HG03575 (cell line): Measurements from ENCODE around the gene THOC3.
"Not testable (repeated sequence)": the region's sequence is repeated elsewhere in the genome, so short reads cannot be mapped to it uniquely, and the experiment has no call there.

ENCODE experiments used
- ATAC-seq: cut with Tn5 transposase; IDR thresholded peaks from one replicate; pipeline ENCODE4 v1.9.1; 2021; ENCODE audit not compliant: unreplicated experiment, insufficient number of reproducible peaks, low FRiP score; ENCODE audit errors: extremely low read depth

THOC3 gene, protein sequence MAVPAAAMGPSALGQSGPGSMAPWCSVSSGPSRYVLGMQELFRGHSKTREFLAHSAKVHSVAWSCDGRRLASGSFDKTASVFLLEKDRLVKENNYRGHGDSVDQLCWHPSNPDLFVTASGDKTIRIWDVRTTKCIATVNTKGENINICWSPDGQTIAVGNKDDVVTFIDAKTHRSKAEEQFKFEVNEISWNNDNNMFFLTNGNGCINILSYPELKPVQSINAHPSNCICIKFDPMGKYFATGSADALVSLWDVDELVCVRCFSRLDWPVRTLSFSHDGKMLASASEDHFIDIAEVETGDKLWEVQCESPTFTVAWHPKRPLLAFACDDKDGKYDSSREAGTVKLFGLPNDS

DNA sequence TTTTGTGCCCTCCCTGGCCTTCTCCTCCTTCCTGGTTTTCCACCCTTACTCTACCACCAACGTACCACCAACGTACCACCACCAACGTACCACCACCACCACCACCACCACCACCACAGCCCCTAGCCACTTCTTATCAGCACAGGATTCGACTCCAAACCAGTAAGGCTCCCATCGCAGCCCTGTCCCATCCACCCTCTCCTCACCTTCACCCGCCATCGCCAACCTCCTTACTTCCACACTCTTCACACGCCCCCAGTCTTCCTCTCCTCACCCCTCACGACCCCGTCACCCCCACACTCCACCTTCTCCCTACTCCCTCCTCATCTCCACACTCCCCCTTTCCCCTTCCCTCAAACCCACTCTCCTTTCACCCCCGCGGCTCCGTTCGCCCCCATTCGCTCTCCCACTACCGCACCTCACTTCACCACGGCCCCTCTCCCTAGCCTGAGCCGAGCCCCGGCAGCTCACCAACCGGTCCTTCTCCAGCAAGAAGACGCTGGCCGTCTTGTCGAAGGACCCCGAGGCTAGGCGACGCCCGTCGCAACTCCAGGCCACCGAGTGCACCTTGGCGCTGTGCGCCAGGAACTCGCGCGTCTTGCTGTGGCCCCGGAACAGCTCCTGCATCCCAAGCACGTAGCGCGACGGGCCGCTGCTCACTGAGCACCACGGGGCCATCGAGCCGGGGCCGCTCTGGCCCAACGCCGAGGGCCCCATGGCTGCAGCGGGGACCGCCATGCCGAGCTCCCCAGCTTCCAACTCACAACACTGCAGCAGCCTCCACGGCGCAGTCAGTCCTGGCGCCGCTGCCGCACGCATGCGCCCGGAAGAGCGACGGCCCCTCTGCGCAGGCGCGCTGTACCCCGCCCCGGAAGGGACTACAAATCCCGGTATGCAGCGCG is at the start of gene THOC3:
Gene THOC3 (minus strand): TSS at position 845 of the 902 bp plus-strand sequence. CDS start 107 bp downstream, at position 738.
- ATAC-seq, result peak; percentile 97

DNA sequence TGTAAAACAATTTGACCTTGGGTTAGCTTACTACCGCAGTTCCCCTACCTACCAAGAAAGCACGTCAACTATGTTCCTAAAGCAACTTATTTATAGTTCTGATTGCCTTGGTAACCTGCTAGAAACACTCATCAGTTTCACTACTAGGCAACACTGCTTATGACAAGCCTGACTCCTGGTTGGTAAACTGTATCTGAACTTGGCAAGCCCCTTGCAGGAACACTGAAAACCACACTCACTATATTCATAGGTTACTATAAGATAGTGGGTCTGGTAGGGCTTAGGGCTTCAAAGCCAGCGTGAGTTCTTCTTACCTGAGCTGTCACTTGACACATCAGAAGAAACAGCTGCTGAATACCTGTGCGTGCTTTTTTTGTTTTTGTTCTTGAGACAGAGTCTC is 49.2 kb upstream of the THOC3 start:
- ATAC-seq, result not testable (repeated sequence)

- not testable (repeated sequence) for ATAC-seq
These were observed 46.2 kb upstream of the THOC3 start for GRCh38 chr5:176014360-176014759.

DNA sequence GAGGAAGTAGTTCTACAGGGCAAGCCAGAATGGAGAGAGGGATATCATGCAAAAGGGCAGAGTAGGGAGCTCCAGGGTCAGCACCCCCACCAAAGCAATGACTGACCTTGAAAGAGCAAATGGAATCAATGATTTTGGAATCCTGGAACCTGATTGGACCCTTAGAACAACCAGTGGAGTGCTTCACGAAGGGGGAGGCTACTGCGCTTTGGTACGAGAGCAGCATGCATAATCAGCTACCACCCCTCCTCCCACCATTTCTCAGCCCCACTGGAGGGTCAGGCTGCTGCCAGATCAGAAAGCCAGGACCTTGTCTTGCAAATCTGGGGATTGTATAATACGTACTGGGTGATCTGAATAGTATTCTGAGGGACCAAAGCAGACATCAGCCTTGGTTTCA is 43.0 kb upstream of the THOC3 start:
- not testable (repeated sequence) for ATAC-seq

DNA sequence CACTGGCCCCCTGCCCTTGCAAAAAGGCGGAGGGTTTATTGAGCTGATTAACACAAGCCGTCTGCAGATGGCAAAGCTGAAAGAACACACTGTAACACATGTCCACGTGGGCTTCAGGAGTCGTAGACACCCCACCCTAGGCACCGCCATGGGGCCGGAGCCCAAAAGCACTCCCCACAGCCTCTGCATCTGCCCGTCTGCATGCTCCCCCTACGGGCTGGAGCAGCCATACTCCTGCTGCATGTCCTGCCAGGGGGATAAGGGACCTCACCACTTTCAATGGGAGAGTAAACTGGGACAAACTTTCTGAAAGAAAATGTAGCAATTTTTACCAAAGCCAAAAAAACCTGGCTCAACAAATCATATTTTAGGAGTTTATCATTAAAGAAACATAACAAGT is 42.1 kb upstream of the THOC3 start:
- ATAC-seq, result not testable (repeated sequence)

DNA sequence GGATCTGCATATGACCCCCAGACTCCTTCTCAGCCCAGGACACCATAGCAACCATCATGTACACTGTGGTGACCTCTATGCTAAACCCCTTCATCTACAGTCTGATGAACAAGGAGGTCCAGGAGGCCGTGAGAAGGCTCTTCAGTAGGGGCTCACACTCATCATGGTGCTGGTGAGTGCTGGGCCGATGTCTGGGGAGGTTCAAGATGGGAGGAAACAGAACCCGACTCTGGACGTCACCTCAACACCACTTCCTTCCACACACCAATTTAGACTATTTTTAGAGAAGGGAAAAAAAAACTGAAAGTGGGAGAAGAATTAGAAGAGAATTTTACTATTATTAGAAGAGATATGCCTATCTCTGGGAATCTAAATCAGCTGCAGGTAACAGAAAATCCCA is 39.1 kb upstream of the THOC3 start:
- ATAC-seq, result not testable (repeated sequence)

DNA sequence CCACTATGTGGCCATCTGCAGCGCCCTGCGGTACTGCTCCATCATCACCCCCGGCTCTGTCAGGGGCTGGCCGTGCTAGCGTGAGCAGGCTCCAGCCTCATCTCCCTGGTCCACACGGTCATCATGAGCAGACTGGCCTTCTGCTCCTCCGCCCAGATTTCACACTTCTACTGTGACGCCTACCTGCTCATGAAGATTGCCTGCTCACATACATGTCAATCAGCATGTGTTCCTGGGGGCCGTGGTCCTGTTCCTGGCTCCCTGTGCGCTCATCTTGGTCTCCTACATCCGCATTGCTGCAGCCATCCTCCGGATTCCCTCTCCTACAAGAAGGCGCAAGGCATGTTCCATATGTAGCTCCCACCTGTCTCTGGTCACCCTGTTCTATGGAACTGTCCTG is 38.7 kb upstream of the THOC3 start:
- ATAC-seq, result not testable (repeated sequence)

GRCh38 chr5:175997979-175998378 is 29.9 kb upstream of the THOC3 start:
- ATAC-seq, result not testable (repeated sequence)

- ATAC-seq, result not testable (repeated sequence)
These were observed 29.4 kb upstream of the THOC3 start for GRCh38 chr5:175997495-175997894.

DNA sequence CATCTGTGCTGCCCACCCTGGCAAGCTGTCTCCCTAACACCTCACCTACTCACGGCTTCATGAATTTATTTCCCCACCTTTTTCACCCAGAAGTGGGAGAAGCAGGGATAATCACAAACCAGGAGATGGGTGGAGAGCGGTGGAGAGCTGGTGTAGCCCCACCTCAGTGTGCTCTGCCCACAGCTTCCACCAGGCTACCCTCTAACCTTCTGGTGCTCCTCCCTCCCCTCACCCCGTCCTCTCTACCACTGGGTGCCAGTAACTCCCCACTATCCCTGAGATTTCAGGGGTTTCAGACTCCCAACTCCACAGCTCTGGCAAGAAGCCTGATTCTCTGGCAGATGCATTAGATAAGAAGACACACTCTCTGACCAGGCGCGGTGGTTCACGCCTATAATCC is 28.7 kb upstream of the THOC3 start:
- ATAC-seq, result not testable (repeated sequence)

GRCh38 chr5:175995506-175995905 is 27.4 kb upstream of the THOC3 start:
- ATAC-seq, result not testable (repeated sequence)

DNA sequence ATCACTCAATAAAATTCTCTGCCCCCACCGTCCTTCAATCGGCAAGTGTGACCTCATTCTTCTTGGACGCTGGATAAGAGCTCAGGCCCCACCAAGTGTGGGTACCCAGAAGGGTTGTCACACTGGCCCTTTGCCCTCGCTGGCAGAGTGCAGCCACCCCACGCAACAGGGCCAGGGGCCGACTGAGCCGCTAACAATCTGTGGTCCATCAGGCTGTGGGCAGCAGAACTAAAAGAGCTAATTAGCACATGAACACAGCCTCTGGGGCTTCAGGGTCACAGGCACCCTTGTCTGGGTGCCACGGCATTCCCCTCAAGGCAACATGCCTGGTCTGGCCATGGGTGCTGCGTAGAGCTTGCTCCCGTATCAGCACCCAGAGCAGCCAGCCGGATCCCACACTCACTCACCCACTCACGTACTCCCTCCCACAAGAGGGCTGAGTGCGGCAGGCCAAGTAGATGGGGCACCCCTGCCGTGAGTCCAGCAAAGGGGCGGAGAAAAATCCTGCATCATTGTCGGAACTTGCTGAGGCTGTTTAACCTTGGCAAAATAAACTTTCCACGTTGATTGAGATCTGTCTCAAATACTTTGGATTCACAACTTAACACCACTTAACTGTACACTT is 11.4 kb upstream of the THOC3 start:
- not testable (repeated sequence) for ATAC-seq

GRCh38 chr5:175968381-175968780 is 266 bp upstream of the THOC3 start:
- peak; percentile 20 for ATAC-seq

- ATAC-seq, result not testable (repeated sequence)
These were observed 5.8 kb downstream of the THOC3 start for GRCh38 chr5:175962329-175962728.

DNA sequence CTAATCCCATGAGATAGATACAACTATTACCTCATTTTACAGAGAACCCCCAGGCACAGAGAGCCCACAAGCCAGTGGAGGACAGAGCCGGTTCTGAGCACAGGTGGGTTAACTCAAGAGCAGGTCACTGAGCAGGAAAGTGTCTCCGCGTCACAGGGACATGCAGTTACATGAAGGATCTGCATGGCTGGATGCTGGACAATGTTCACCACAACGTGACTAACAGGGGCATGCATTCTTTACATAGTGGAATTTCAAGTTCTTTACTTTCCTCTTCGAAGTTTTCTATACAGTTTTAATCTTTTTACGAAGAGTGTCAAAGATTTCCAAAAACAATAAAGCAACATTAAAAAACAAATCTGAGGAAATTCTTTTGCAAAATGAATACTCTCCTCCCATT is 7.9 kb downstream of the THOC3 start:
- not testable (repeated sequence) for ATAC-seq

DNA sequence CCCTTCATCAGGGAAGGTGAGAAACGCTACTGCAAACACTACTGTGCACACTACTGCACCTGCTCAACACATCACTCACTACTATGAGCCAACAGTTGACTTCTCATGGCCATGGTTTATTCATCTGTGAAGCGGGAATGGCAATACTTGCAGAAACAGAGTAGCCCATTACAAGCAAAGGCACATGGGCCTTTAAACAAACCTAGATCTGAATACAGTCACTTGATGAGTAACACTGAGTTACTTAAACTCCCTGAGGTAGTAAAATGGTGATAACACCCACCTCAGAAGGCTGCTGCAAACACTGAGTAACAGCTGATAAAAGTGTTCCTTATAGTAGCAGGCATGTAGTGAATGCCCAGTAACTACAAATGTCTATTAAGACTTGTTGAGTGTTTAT is 9.6 kb downstream of the THOC3 start:
- ATAC-seq, result not testable (repeated sequence)

DNA sequence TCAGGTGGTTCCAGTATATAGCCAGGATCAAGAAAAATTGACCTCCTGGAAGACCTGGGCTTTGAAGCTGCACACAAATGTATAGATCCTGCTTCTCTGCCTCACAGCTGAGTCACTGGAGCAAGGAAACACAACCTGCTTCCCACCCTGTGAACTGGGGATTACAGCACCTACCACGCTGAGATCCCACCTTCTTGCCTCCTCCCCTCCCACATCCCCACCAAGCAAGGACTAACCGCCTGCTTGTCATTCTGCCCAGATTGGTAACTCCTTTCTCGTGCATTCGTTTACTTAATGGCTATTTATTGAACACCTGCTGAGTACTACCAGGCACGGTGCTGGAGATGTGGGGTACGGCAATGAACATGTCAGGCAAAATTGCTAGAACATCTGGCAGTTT is 14.0 kb downstream of the THOC3 start:
- not testable (repeated sequence) for ATAC-seq

GRCh38 chr5:175952810-175953209 is 15.3 kb downstream of the THOC3 start:
- not testable (repeated sequence) for ATAC-seq

DNA sequence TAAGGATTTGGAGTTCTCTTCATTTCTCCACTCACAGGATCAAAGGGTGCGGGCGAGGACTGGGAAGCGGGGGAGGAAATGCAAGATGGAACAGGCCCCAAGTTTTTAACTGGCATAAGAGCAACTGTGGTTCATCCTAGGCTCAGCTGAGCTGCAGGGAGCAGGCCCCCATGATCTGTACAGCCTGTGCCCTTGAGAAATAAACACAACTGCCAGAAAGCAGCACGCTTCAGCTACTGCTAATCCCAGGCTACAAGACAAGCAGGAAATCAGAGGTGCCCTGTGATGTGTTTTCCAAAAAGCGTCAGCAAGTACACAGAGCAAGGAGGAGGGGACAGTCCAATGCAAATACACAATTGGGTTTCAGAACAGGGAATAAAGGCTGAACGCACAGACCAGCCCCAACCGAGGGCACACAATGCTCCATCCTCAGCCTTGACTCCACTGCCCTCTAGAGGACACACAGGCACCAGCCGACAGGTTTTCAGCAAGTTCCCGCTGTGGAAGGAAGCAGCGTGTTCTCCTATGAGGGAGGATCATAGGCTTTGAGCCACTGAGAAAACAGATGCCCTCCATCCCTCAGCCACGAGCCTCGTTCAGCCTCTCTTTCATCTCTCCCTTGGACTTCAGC is 16.7 kb downstream of the THOC3 start:
- not testable (repeated sequence) for ATAC-seq
